IMR-90 (cell line): ENCODE data around the gene LRRC4. TPM values are rescaled to one million over a fixed set of nuclear protein-coding genes. Genes with fewer than 3 reads are reported as not detected.

ENCODE experiments used
- ATAC-seq: fragments of 200-7000 bp; cut with Tn5 transposase; 2 replicates; pipeline ENCODE4 v1.9.1; 2020; ENCODE audit warnings: low read depth, mild to moderate bottlenecking, moderate library complexity
- BruUV-seq: library from RNA; stranded (reverse); fragments of 400-500 nt; replicated peaks from 2 replicates; lab custom pipeline; 2021; lab: Mats Ljungman, UMichigan
- CTCF ChIA-PET: fragments of 300-600 bp; formaldehyde crosslinking; extraction: SDS; loops from one replicate; lab custom pipeline; 2021; ENCODE audit warnings: antibody characterized with exemption; lab: Yijun Ruan, JAX
- POLR2A ChIA-PET: fragments of 300-600 bp; sonication (Branson Sonifier 250); formaldehyde crosslinking; loops from one replicate; lab custom pipeline; 2022; ENCODE audit warnings: antibody characterized with exemption; ENCODE audit not compliant: unreplicated experiment; lab: Charles Lee
- DNase-seq: peaks from one replicate; pipeline ENCODE4 v3.0.0; 2013
- H2AFZ ChIP-seq: replicated peaks from 2 replicates; pipeline ENCODE3; 2013; ENCODE audit warnings: low read length, mild to moderate bottlenecking; ENCODE audit not compliant: poor library complexity
- H2AK5ac ChIP-seq: 2 replicates; pipeline ENCODE4 v1.6.1; 2013; ENCODE audit warnings: low read depth, low read length, inconsistent platforms
- H2AK9ac ChIP-seq: replicated peaks from 2 replicates; pipeline ENCODE3; 2013; ENCODE audit warnings: mild to moderate bottlenecking, low read depth, low read length, moderate library complexity; ENCODE audit not compliant: poor library complexity
- H2BK120ac ChIP-seq: 2 replicates; pipeline ENCODE4 v1.6.1; 2013; ENCODE audit warnings: low read depth, low read length, inconsistent platforms
- H2BK15ac ChIP-seq: 3 replicates; pipeline ENCODE4 v1.6.1; 2013; ENCODE audit warnings: low read depth, low read length, inconsistent platforms
- H2BK20ac ChIP-seq: 2 replicates; pipeline ENCODE4 v1.6.1; 2013; ENCODE audit warnings: low read depth, mild to moderate bottlenecking, inconsistent platforms, low read length, moderate library complexity
- H2BK5ac ChIP-seq: 2 replicates; pipeline ENCODE4 v1.6.1; 2013; ENCODE audit warnings: mild to moderate bottlenecking, low read depth, low read length, inconsistent platforms; ENCODE audit not compliant: poor library complexity, severe bottlenecking
- H3K14ac ChIP-seq: replicated peaks from 2 replicates; pipeline ENCODE4 v1.6.1; 2013; ENCODE audit warnings: low read depth, low read length, inconsistent platforms
- H3K18ac ChIP-seq: 2 replicates; pipeline ENCODE4 v1.6.1; 2013; ENCODE audit warnings: low read depth, low read length, control low read depth
- H3K23ac ChIP-seq: 2 replicates; pipeline ENCODE4 v1.6.1; 2013; ENCODE audit warnings: low read depth, low read length, inconsistent platforms
- H3K27ac ChIP-seq: 2 replicates; pipeline ENCODE4 v1.5.1; 2013; ENCODE audit warnings: mild to moderate bottlenecking, control low read depth, low read length; ENCODE audit not compliant: insufficient read depth
- H3K27me3 ChIP-seq: 2 replicates; pipeline ENCODE4 v1.6.1; 2013; ENCODE audit warnings: low read length; ENCODE audit not compliant: control insufficient read depth, insufficient read depth
- H3K36me3 ChIP-seq: 2 replicates; pipeline ENCODE4 v1.6.1; 2013; ENCODE audit warnings: low read length, mixed read lengths; ENCODE audit not compliant: control insufficient read depth, insufficient read depth
- H3K4ac ChIP-seq: 2 replicates; pipeline ENCODE4 v1.6.1; 2013; ENCODE audit warnings: low read depth, low read length, inconsistent platforms
- H3K4me1 ChIP-seq: 2 replicates; pipeline ENCODE4 v1.6.1; 2013; ENCODE audit warnings: low read length, mixed read lengths; ENCODE audit not compliant: control insufficient read depth, insufficient read depth
- H3K4me2 ChIP-seq: 2 replicates; pipeline ENCODE4 v1.6.1; 2013; ENCODE audit warnings: low read depth, mild to moderate bottlenecking, control low read depth, low read length, moderate library complexity
- H3K4me3 ChIP-seq: 2 replicates; pipeline ENCODE4 v1.5.1; 2013; ENCODE audit warnings: low read depth, mild to moderate bottlenecking, control low read depth, low read length, moderate library complexity; ENCODE audit not compliant: insufficient read depth
- H3K56ac ChIP-seq: 2 replicates; pipeline ENCODE4 v1.6.1; 2013; ENCODE audit warnings: low read length, inconsistent platforms; ENCODE audit not compliant: insufficient read depth; ENCODE audit errors: extremely low read depth
- H3K79me1 ChIP-seq, 2 experiments: 2 replicates each; pipeline ENCODE4 v1.6.1; 2013; ENCODE audit warnings: low read length in 2 of 2, inconsistent platforms in 1 of 2, low read depth in 1 of 2
- H3K9ac ChIP-seq: 2 replicates; pipeline ENCODE4 v1.6.1; 2013; ENCODE audit warnings: low read depth, low read length, control low read depth
- H3K9me1 ChIP-seq: 2 replicates; pipeline ENCODE4 v1.6.1; 2013; ENCODE audit warnings: low read length, inconsistent platforms; ENCODE audit not compliant: insufficient read depth
- H3K9me3 ChIP-seq: 2 replicates; pipeline ENCODE4 v1.6.1; 2013; ENCODE audit warnings: low read length; ENCODE audit not compliant: control insufficient read depth, insufficient read depth
- H4K20me1 ChIP-seq: 2 replicates; pipeline ENCODE4 v1.6.1; 2013; ENCODE audit warnings: low read length, inconsistent platforms; ENCODE audit not compliant: insufficient read depth
- H4K5ac ChIP-seq: 2 replicates; pipeline ENCODE4 v1.6.1; 2013; ENCODE audit warnings: mild to moderate bottlenecking, low read depth, low read length, control low read depth
- H4K8ac ChIP-seq, 2 experiments: 2 replicates each; pipeline ENCODE4 v1.6.1; 2013; ENCODE audit warnings: low read depth in 2 of 2, low read length in 2 of 2, control low read depth in 1 of 2, inconsistent platforms in 1 of 2
- H4K91ac ChIP-seq: 2 replicates; pipeline ENCODE4 v1.6.1; 2013; ENCODE audit warnings: low read depth, low read length, inconsistent platforms; ENCODE audit not compliant: insufficient read depth
- CEBPB ChIP-seq: IDR thresholded peaks from 2 replicates; pipeline ENCODE4 v1.6.1; 2012; ENCODE audit warnings: low read depth, low read length, improper control_type of control experiment
- NFE2L2 ChIP-seq: fragments of 150-350 bp; IDR thresholded peaks from 2 replicates; pipeline ENCODE4 v1.6.1; 2016; ENCODE audit warnings: low read depth, mild to moderate bottlenecking, low read length
- WGBS, 2 experiments: methylation state at CpG; one replicate each; pipeline versions ENCODE4 v1.1.5 to v1.1.7; 2013; ENCODE audit warnings: missing lambda C conversion rate in 2 of 2; ENCODE audit not compliant: insufficient read length in 1 of 2; ENCODE audit errors: extremely low coverage in 2 of 2; 5-methylcytosine and 5-hydroxymethylcytosine counted together
- dilution Hi-C: fragments of 300-500 bp; cut with HindIII; formaldehyde crosslinking; loops from one replicate; pipeline ENCODE4 v1.14.3; 2018; ENCODE audit warnings: low sequenced_read_pairs; ENCODE audit not compliant: unreplicated experiment
- in situ Hi-C: fragments of 300-500 bp; cut with MboI; formaldehyde crosslinking; loops from 3 replicates; pipeline ENCODE4 v1.14.3; 2019; ENCODE audit warnings: low sequenced_read_pairs, inconsistent platforms, mixed read lengths
- intact Hi-C: fragments of 100-400 bp; cut with micrococcal nuclease; formaldehyde crosslinking; loops from 2 replicates; pipeline ENCODE4 v1.10.0; 2022
- polyA plus RNA-seq, 3 experiments: library from polyadenylated mRNA; depleted of rRNA; stranded (reverse); fragments of >200 nt; gene quantifications; 2 replicates each; pipeline ENCODE4 v1.2.3, GENCODE V29; 2012; ENCODE audit warnings: low replicate concordance in 1 of 3
- total RNA-seq: library from RNA; depleted of rRNA; stranded (reverse); fragments of >200 nt; gene quantifications from 2 replicates; pipeline ENCODE4 v1.2.3, GENCODE V29; 2012

Gene LRRC4
- total and polyA plus RNA-seq, 2 of the 4 experiments (the other 2 are of a cell fraction) = 0.54 to 0.55 TPM

DNA sequence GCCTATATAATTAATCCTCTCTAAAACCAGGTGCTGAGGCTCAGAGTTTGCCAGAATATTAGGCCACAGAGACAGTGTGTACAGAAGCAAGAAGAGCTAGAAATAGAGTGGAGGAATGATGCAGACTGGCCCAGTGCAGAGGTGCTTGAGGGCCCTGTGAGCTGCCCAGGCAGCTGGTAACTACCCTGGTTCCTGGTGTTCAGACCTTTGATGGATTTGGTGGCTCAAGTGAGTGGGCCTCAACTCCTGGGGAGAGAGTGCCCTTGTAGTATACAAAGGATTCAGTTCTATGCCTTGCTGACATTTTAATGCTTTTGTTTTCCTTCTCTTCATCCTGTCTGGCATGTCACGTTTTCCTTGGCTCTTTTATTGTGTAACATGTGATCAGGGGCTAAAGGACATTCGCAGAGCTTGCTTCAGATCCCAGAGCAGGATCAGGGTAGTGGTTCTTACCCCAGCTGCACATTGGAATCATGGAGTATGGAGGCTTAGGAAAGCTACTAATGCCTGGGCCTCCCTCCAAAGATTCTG lies 20.0 kb downstream of the LRRC4 start:
- Histone ChIP-seq H4K8ac (no peak overlapping the region), H2AK5ac (no peak overlapping the region), H3K9me1 (peaks cover 13% of the 10 kb centered on the region), H2BK15ac (no peak overlapping the region), H4K5ac (no peak overlapping the region), H4K20me1 (peaks cover 30% of the 10 kb centered on the region), H3K79me1 (peaks cover 34 to 69% of the 10 kb centered on the region in 2 experiments), H3K14ac (no peak overlapping the region), H2BK120ac (no peak overlapping the region), H3K18ac (no peak overlapping the region), H2AFZ (no peak overlapping the region), H3K4me2 (no peak overlapping the region), H2AK9ac (no peak overlapping the region), H3K9me3 (no peaks in the 10 kb centered on the region), H3K27me3 (no peaks in the 10 kb centered on the region), H3K23ac (no peak overlapping the region), H3K27ac (no peak overlapping the region), H3K56ac (no peak overlapping the region), H3K4me3 (no peak overlapping the region), H4K91ac (no peak overlapping the region), H2BK5ac (no peak overlapping the region), H3K36me3 (peaks cover 7% of the 10 kb centered on the region; the same call in 1 of the 2 replicates), H2BK20ac (no peak overlapping the region), H3K4me1 (peaks cover 5% of the 10 kb centered on the region; the same call in 1 of the 2 replicates), H3K9ac (no peak overlapping the region), H3K4ac (no peak overlapping the region)
- DNase-seq (no peak), ATAC-seq (peak; percentile 42; the same call in 1 of the 2 replicates)
- in situ Hi-C loops (no loop called here), dilution Hi-C loops (no loop called here), intact Hi-C loops (no loop called here)
- TF ChIP-seq CEBPB (0 out of 2 replicates have a peak, but pooled peaks have one; percentile 9), NFE2L2 (no peak)
- BruUV-seq = no TSS peak
- CTCF ChIA-PET = interaction anchor here (0.7 kb wide), 1 partner anchor 60 kb away, joined by 3 read pairs; no protein-coding TSS in a partner anchor
- POLR2A ChIA-PET = no interaction called here
- WGBS, 2 experiments = no CpG with 5 or more reads among the region's 2 CpGs
